ENCODE results near the gene AIDA. TPM values are rescaled to one million over a fixed set of nuclear protein-coding genes. Genes with fewer than 3 reads are reported as not detected.
A peak's percentile ranks its signal among the peaks of the same experiment; 100 is the strongest.

AIDA gene
- total RNA-seq, 1 donor from 2014 or later = 49.6 TPM

DNA sequence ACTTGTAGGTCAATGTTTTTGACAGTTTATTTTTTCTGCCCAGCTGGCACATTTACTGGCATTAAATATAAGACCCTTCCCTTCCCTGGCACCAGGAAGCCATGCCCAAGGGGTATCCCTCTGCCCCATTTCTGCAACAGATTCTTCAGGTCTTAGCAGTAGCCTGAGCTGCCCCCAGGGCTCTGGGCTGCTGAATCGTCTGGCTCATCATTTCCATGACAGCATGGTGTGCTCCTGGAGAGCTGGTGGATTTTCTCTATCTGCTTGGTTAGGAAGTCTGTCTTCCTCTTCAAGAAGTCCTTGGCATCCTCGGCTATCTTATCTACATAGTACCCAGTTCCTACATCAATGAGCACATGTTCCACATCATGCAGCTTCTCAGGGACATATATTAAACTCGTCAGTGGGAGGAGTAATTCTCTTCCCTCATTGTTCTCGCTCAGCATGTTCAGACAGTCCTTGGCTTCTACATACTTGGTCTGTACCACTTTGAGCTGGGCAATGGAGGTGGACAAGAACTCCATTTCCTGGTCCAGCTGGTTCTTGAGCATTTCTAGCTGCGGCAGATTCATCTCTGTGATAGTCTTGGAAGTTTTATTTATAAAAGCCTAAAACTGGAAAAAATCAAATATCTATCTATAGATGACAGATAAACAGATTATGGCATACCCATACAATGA lies 70.9 kb downstream of the AIDA start:
- Histone ChIP-seq H3K27ac (no peak overlapping the region), H3K4me1 (peaks cover 21% of the 10 kb centered on the region), H3K36me3 (no peaks in the 10 kb centered on the region), H3K27me3 (no peaks in the 10 kb centered on the region), H3K4me3 (no peak overlapping the region), H3K9me3 (no peaks in the 10 kb centered on the region)
- intact Hi-C loops (cut with DNase I) = loop anchor here (10.0 kb wide), 1 partner anchor 433 kb away; no protein-coding TSS in a partner anchor
- DNase-seq (ENCODE audit: extremely low spot score in 2 of 2) = no peak
- no peak for TF ChIP-seq CTCF (IDR thresholded peaks at IDR 0.05)
- no peak for TF ChIP-seq POLR2A (IDR thresholded peaks at IDR 0.05)
- TF ChIP-seq POLR2AphosphoS5 (IDR thresholded peaks at IDR 0.05; ENCODE audit: insufficient read depth in 1 of 2, low read depth in 1 of 2) = no peak

DNA sequence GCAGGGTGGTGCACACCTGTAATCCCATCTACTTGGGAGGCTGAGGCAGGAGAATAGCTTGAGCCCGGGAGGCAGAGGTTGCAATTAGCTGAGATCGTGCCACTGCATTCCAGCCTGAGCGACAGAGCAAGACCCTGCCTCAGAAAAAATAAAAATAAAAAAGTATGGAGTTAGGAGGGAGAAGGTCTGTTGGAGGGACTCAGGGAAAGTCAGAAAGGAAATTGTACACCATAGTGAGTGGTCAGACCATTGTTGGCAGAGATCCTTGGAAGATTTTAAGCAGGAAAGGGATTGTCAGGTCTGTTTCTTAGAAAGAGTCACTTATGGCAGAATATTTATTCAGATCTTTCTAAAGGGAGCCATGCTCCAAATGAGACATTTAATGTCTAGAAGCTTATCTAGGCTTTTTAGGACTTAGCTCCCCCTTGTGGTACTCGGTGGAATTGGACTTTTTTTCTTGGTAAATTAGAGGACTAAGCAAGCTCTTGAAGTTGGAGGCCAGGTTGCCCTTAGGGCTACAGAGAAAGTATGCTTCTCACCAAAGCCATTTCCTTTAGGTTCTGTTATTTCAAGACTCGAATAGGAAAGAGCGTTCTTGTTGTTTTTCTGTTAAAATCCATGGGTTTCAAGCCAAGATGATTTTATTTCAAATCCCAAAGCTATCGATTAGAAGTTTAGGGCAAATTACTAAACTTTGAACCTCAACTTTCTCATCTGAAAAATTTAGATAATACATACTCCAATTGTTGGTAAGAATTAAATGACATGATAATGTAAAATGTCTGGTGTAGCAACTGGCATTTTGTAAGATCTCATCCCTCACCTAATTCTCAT lies 77.9 kb downstream of the AIDA start:
- TF ChIP-seq POLR2A (IDR thresholded peaks at IDR 0.05) (no peak), CTCF (IDR thresholded peaks at IDR 0.05) (peak; percentile 31 to 83 (median 70)), POLR2AphosphoS5 (IDR thresholded peaks at IDR 0.05; ENCODE audit: insufficient read depth in 1 of 2, low read depth in 1 of 2) (peak in 1 of 2 donors; percentile 59)
- no peaks in the 10 kb centered on the region for H3K4me1 ChIP-seq
- DNase-seq (ENCODE audit: extremely low spot score in 2 of 2) = no peak
- intact Hi-C loops (cut with DNase I) = loop anchor here (5.0 kb wide), 1 partner anchor 167 kb away; no protein-coding TSS in a partner anchor
- H3K9me3 ChIP-seq = no peaks in the 10 kb centered on the region
- H3K36me3 ChIP-seq = peaks cover 0 to 24% of the 10 kb centered on the region in 2 donors
- no peak overlapping the region for H3K4me3 ChIP-seq
- peak overlapping the region; percentile 37 for H3K27ac ChIP-seq
- H3K27me3 ChIP-seq = no peaks in the 10 kb centered on the region

DNA sequence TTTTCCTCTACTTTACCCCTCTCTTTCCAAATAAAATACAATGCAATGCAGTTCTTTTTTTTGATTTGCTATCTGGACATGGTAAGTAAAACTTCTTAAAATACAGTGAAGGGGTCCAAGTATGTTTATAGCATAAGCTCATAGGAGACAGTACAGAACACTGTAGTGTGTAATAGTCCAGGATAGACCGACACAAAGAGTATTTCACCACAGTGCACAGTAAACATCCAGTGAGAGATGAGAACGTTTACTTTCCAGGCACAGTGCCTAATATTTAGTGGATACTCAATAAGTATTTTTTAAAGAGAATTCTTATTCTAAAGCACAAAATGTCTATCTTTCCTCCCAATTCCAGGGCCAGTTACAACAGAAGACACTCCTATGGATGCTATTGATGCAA lies 79.5 kb downstream of the AIDA start:
- DNase-seq (ENCODE audit: extremely low spot score in 2 of 2) = no peak
- Histone ChIP-seq H3K4me3 (no peak overlapping the region), H3K4me1 (no peaks in the 10 kb centered on the region), H3K36me3 (peaks cover 0 to 35% of the 10 kb centered on the region in 2 donors), H3K9me3 (no peaks in the 10 kb centered on the region), H3K27me3 (no peaks in the 10 kb centered on the region), H3K27ac (no peak overlapping the region)
- TF ChIP-seq CTCF (IDR thresholded peaks at IDR 0.05) (no peak), POLR2AphosphoS5 (IDR thresholded peaks at IDR 0.05; ENCODE audit: insufficient read depth in 1 of 2, low read depth in 1 of 2) (no peak), POLR2A (IDR thresholded peaks at IDR 0.05) (no peak)
- intact Hi-C loops (cut with DNase I) = no loop called here

GRCh38 chr1:222631611-222632208 lies 80.6 kb downstream of the AIDA start:
- DNase-seq (ENCODE audit: extremely low spot score in 2 of 2) = no peak
- Histone ChIP-seq H3K27ac (no peak overlapping the region), H3K9me3 (no peaks in the 10 kb centered on the region), H3K27me3 (no peaks in the 10 kb centered on the region), H3K4me3 (no peak overlapping the region), H3K36me3 (peaks cover 0 to 46% of the 10 kb centered on the region in 2 donors), H3K4me1 (no peaks in the 10 kb centered on the region)
- intact Hi-C loops (cut with DNase I) = no loop called here
- TF ChIP-seq POLR2A (IDR thresholded peaks at IDR 0.05) (no peak), POLR2AphosphoS5 (IDR thresholded peaks at IDR 0.05; ENCODE audit: insufficient read depth in 1 of 2, low read depth in 1 of 2) (no peak), CTCF (IDR thresholded peaks at IDR 0.05) (no peak)

Data from vagina (tissue), 2 donors.